ENCODE data around the gene EHBP1L1. TPM values are rescaled to one million over a fixed set of nuclear protein-coding genes. Genes with fewer than 3 reads are reported as not detected.

Gene EHBP1L1
- total and polyA plus RNA-seq, 9 donors, result 176 to 388 (median 293) TPM

- Histone ChIP-seq H3K36me3 (ENCODE audit: control insufficient read depth, insufficient read depth, low read length) (peaks cover 55% of the 10 kb centered on the region), H3K4me3 (ENCODE audit: low read length) (peak overlapping the region; percentile 89), H3K27me3 (ENCODE audit: control insufficient read depth, insufficient read depth, low read length) (no peaks in the 10 kb centered on the region), H3K4me1 (ENCODE audit: control insufficient read depth, insufficient read depth, low read length) (peaks cover 66% of the 10 kb centered on the region), H3K27ac (ENCODE audit: low read length) (peak overlapping the region; percentile 93), H3K9me3 (replicated peaks; ENCODE audit: control insufficient read depth, low read depth, low read length) (no peaks in the 10 kb centered on the region)
- DNase-seq, result peak; percentile 87
- 33% methylated on average over 12 of the region's 18 CpGs for whole genome bisulfite sequencing (ENCODE audit: insufficient coverage)
Measured at GRCh38 chr11:65576867-65577755, 1.3 kb downstream of the EHBP1L1 start.

GRCh38 chr11:65577756-65578109 is 1.9 kb downstream of the EHBP1L1 start:
- peak overlapping the region; percentile 89 for H3K4me3 ChIP-seq (ENCODE audit: low read length)
- H3K27me3 ChIP-seq (ENCODE audit: control insufficient read depth, insufficient read depth, low read length), result no peaks in the 10 kb centered on the region
- no peaks in the 10 kb centered on the region for H3K9me3 ChIP-seq (replicated peaks; ENCODE audit: control insufficient read depth, low read depth, low read length)
- peak overlapping the region; percentile 93 for H3K27ac ChIP-seq (ENCODE audit: low read length)
- H3K36me3 ChIP-seq (ENCODE audit: control insufficient read depth, insufficient read depth, low read length), result peaks cover 61% of the 10 kb centered on the region
- DNase-seq, result no peak
- peaks cover 65% of the 10 kb centered on the region for H3K4me1 ChIP-seq (ENCODE audit: control insufficient read depth, insufficient read depth, low read length)
- 57% methylated on average over 8 of the region's 8 CpGs for WGBS (ENCODE audit: insufficient coverage)

GRCh38 chr11:65578134-65578533 is 2.3 kb downstream of the EHBP1L1 start:
- 94% methylated on average over 7 of the region's 7 CpGs for WGBS (ENCODE audit: insufficient coverage)
- H3K4me1 ChIP-seq (ENCODE audit: control insufficient read depth, insufficient read depth, low read length), result peaks cover 62% of the 10 kb centered on the region
- peak overlapping the region; percentile 93 for H3K27ac ChIP-seq (ENCODE audit: low read length)
- no peaks in the 10 kb centered on the region for H3K9me3 ChIP-seq (replicated peaks; ENCODE audit: control insufficient read depth, low read depth, low read length)
- no peak for DNase-seq
- H3K4me3 ChIP-seq (ENCODE audit: low read length), result peak overlapping the region; percentile 89
- no peaks in the 10 kb centered on the region for H3K27me3 ChIP-seq (ENCODE audit: control insufficient read depth, insufficient read depth, low read length)
- H3K36me3 ChIP-seq (ENCODE audit: control insufficient read depth, insufficient read depth, low read length), result peaks cover 64% of the 10 kb centered on the region

GRCh38 chr11:65578667-65579066 is 2.8 kb downstream of the EHBP1L1 start:
- DNase-seq, result no peak
- H3K36me3 ChIP-seq (ENCODE audit: control insufficient read depth, insufficient read depth, low read length), result peaks cover 64% of the 10 kb centered on the region
- no peaks in the 10 kb centered on the region for H3K9me3 ChIP-seq (replicated peaks; ENCODE audit: control insufficient read depth, low read depth, low read length)
- WGBS (ENCODE audit: insufficient coverage), result no CpG with 5 or more reads among the region's 3 CpGs
- H3K27me3 ChIP-seq (ENCODE audit: control insufficient read depth, insufficient read depth, low read length), result no peaks in the 10 kb centered on the region
- H3K4me3 ChIP-seq (ENCODE audit: low read length), result no peak overlapping the region
- peaks cover 62% of the 10 kb centered on the region for H3K4me1 ChIP-seq (ENCODE audit: control insufficient read depth, insufficient read depth, low read length)
- no peak overlapping the region for H3K27ac ChIP-seq (ENCODE audit: low read length)

GRCh38 chr11:65579291-65579690 is 3.4 kb downstream of the EHBP1L1 start:
- no peaks in the 10 kb centered on the region for H3K9me3 ChIP-seq (replicated peaks; ENCODE audit: control insufficient read depth, low read depth, low read length)
- peaks cover 3% of the 10 kb centered on the region for H3K27me3 ChIP-seq (ENCODE audit: control insufficient read depth, insufficient read depth, low read length)
- H3K4me3 ChIP-seq (ENCODE audit: low read length), result no peak overlapping the region
- no peak overlapping the region for H3K27ac ChIP-seq (ENCODE audit: low read length)
- DNase-seq, result no peak
- peaks cover 64% of the 10 kb centered on the region for H3K4me1 ChIP-seq (ENCODE audit: control insufficient read depth, insufficient read depth, low read length)
- WGBS (ENCODE audit: insufficient coverage), result 90% methylated on average over 4 of the region's 4 CpGs
- H3K36me3 ChIP-seq (ENCODE audit: control insufficient read depth, insufficient read depth, low read length), result peaks cover 68% of the 10 kb centered on the region

- no peak for DNase-seq
- H3K4me1 ChIP-seq (ENCODE audit: control insufficient read depth, insufficient read depth, low read length), result peaks cover 63% of the 10 kb centered on the region
- no peaks in the 10 kb centered on the region for H3K9me3 ChIP-seq (replicated peaks; ENCODE audit: control insufficient read depth, low read depth, low read length)
- H3K4me3 ChIP-seq (ENCODE audit: low read length), result no peak overlapping the region
- peaks cover 4% of the 10 kb centered on the region for H3K27me3 ChIP-seq (ENCODE audit: control insufficient read depth, insufficient read depth, low read length)
- H3K27ac ChIP-seq (ENCODE audit: low read length), result no peak overlapping the region
- WGBS (ENCODE audit: insufficient coverage), result 90% methylated on average over 13 of the region's 19 CpGs
- H3K36me3 ChIP-seq (ENCODE audit: control insufficient read depth, insufficient read depth, low read length), result peaks cover 68% of the 10 kb centered on the region
Measured at GRCh38 chr11:65580031-65580692, 4.3 kb downstream of the EHBP1L1 start.

GRCh38 chr11:65580756-65581155 is 4.9 kb downstream of the EHBP1L1 start:
- DNase-seq, result no peak
- Histone ChIP-seq H3K27ac (ENCODE audit: low read length) (no peak overlapping the region), H3K4me1 (ENCODE audit: control insufficient read depth, insufficient read depth, low read length) (peaks cover 63% of the 10 kb centered on the region), H3K4me3 (ENCODE audit: low read length) (no peak overlapping the region), H3K9me3 (replicated peaks; ENCODE audit: control insufficient read depth, low read depth, low read length) (no peaks in the 10 kb centered on the region), H3K36me3 (ENCODE audit: control insufficient read depth, insufficient read depth, low read length) (peaks cover 71% of the 10 kb centered on the region), H3K27me3 (ENCODE audit: control insufficient read depth, insufficient read depth, low read length) (peaks cover 4% of the 10 kb centered on the region)
- WGBS (ENCODE audit: insufficient coverage), result 100% methylated on average over 1 of the region's 8 CpGs

- H3K4me1 ChIP-seq (ENCODE audit: control insufficient read depth, insufficient read depth, low read length), result peaks cover 67% of the 10 kb centered on the region
- H3K9me3 ChIP-seq (replicated peaks; ENCODE audit: control insufficient read depth, low read depth, low read length), result no peaks in the 10 kb centered on the region
- H3K27me3 ChIP-seq (ENCODE audit: control insufficient read depth, insufficient read depth, low read length), result peaks cover 4% of the 10 kb centered on the region
- no peak for DNase-seq
- WGBS (ENCODE audit: insufficient coverage), result 91% methylated on average over 3 of the region's 3 CpGs
- no peak overlapping the region for H3K27ac ChIP-seq (ENCODE audit: low read length)
- H3K4me3 ChIP-seq (ENCODE audit: low read length), result no peak overlapping the region
- peaks cover 83% of the 10 kb centered on the region for H3K36me3 ChIP-seq (ENCODE audit: control insufficient read depth, insufficient read depth, low read length)
Measured at GRCh38 chr11:65581928-65582327, 6.1 kb downstream of the EHBP1L1 start.

GRCh38 chr11:65583589-65583988 is 7.7 kb downstream of the EHBP1L1 start:
- Histone ChIP-seq H3K27me3 (ENCODE audit: control insufficient read depth, insufficient read depth, low read length) (peaks cover 4% of the 10 kb centered on the region), H3K9me3 (replicated peaks; ENCODE audit: control insufficient read depth, low read depth, low read length) (no peaks in the 10 kb centered on the region), H3K36me3 (ENCODE audit: control insufficient read depth, insufficient read depth, low read length) (peaks cover 92% of the 10 kb centered on the region), H3K4me1 (ENCODE audit: control insufficient read depth, insufficient read depth, low read length) (peaks cover 67% of the 10 kb centered on the region), H3K4me3 (ENCODE audit: low read length) (no peak overlapping the region), H3K27ac (ENCODE audit: low read length) (peak overlapping the region; percentile 20)
- WGBS (ENCODE audit: insufficient coverage), result 68% methylated on average over 2 of the region's 10 CpGs
- DNase-seq, result no peak

- DNase-seq, result no peak
- Histone ChIP-seq H3K27me3 (ENCODE audit: control insufficient read depth, insufficient read depth, low read length) (peaks cover 4% of the 10 kb centered on the region), H3K27ac (ENCODE audit: low read length) (peak overlapping the region; percentile 53), H3K4me3 (ENCODE audit: low read length) (no peak overlapping the region), H3K36me3 (ENCODE audit: control insufficient read depth, insufficient read depth, low read length) (peaks cover 91% of the 10 kb centered on the region), H3K9me3 (replicated peaks; ENCODE audit: control insufficient read depth, low read depth, low read length) (no peaks in the 10 kb centered on the region), H3K4me1 (ENCODE audit: control insufficient read depth, insufficient read depth, low read length) (peaks cover 69% of the 10 kb centered on the region)
- 87% methylated on average over 3 of the region's 8 CpGs for WGBS (ENCODE audit: insufficient coverage)
Measured at GRCh38 chr11:65584106-65584505, 8.3 kb downstream of the EHBP1L1 start.

Measured in muscle of leg (tissue), 11 donors.